Activated CD4-positive, alpha-beta T cell treated with anti-CD3 and anti-CD28 coated beads, Interleukin-2, Interleukin-6, amounts not matched to agents 100 ng/mL and 50 ng/mL, durations not matched to agents 16 hours and 8 hours (primary cell): Measurements from ENCODE around the gene P4HA1.
"Not testable (repeated sequence)": the region's sequence is repeated elsewhere in the genome, so short reads cannot be mapped to it uniquely, and the experiment has no call there.

ENCODE experiments used
- DNase-seq: peaks from one replicate; pipeline ENCODE4 v3.0.0-alpha.2; 2020

Gene P4HA1

GRCh38 chr10:73042130-73042529 lies 54.5 kb downstream of the P4HA1 start:
- no peak for DNase-seq

- no peak for DNase-seq
These were observed 57.0 kb downstream of the P4HA1 start for GRCh38 chr10:73039635-73040034.

- not testable (repeated sequence) for DNase-seq
These were observed 60.4 kb downstream of the P4HA1 start for GRCh38 chr10:73036285-73036684.

GRCh38 chr10:73032536-73032935 lies 64.1 kb downstream of the P4HA1 start:
- DNase-seq = no peak

- not testable (repeated sequence) for DNase-seq
These were observed 70.0 kb downstream of the P4HA1 start for GRCh38 chr10:73026623-73027022.

DNA sequence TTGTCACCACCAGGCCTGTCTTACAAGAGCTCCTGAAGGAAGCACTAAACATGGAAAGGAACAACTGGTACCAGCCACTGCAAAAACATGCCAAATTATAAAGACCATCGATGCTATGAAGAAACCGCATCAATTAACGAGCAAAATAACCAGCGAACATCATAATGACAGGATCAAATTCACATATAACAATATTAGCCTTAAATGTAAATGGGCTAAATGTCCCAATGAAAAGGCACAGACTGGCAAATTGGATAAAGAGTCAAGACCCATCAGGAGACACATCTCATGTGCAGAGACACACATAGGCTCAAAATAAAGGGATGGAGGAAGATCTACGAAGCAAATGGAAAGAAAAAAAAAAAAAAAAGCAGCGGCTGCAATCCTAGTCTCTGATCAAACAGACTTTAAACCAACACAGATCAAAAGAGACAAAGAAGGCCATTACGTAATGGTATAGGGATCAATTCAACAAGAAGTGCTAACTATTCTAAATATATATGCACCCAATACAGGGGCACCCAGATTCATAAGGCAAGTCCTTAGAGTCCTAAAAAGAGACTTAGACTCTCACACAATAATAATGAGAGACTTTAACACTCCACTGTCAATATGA lies 73.1 kb downstream of the P4HA1 start:
- DNase-seq = not testable (repeated sequence)

GRCh38 chr10:73022961-73023360 lies 73.7 kb downstream of the P4HA1 start:
- DNase-seq = peak; percentile 61

- DNase-seq = not testable (repeated sequence)
These were observed 75.0 kb downstream of the P4HA1 start for GRCh38 chr10:73021538-73022164.

DNA sequence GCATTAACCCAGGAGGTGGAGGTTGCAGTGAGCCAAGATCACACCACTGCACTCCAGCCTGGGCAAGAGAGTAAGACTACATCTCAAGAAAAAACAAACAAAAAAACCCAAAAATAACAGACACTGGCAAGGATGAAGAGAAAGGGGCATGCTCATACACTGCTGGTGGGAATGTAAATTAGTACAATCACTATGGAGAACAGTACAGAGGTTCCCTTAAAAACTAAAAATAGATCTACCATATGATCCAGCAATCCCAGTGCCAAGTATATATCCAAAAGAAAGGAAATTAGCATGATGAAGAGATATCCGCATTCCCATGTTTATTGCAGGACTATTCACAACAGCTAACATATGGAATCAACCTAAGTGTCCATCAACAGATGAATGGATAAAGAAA lies 75.6 kb downstream of the P4HA1 start:
- no peak for DNase-seq

DNA sequence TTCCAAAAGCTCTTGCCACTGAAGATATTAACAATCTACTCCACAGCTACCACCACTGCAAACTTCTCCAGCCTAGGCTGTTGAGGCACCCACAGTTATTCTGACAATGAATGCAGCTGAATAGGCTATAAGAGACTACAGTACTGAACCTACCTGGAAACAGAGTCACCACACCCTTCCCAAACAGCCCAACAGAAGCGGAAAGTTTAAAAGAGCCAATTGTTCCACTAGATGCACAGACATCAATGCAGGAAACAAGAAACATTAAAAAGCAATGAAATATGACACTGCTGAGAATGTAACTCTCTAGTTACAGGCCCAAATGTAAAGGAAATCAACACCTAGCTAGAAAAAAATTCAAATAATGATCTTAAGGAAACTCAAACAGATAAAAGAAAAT lies 77.6 kb downstream of the P4HA1 start:
- DNase-seq = no peak

- DNase-seq = no peak
These were observed 78.0 kb downstream of the P4HA1 start for GRCh38 chr10:73018632-73019031.

- no peak for DNase-seq
These were observed 78.6 kb downstream of the P4HA1 start for GRCh38 chr10:73017955-73018480.

DNA sequence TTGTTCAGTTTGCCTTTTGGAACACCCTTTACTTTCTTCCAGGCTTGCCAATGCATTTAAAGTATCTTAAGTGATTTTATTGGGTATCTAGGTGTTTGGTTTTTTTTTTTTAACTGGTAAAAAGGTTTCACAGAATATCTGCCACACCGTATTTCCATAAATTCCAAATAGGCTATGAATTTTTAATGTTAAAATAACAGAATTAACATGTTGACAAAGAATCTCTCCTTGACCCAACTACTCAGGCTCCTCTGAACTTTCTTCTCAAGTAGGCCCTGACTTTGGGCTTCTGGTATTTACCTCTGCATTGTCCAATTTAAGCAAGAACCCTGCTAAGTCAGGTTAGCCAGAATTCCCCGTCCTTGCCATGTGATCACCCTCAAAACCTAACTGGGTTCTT lies 80.9 kb downstream of the P4HA1 start:
- no peak for DNase-seq

- no peak for DNase-seq
These were observed 92.8 kb downstream of the P4HA1 start for GRCh38 chr10:73003822-73004221.

DNA sequence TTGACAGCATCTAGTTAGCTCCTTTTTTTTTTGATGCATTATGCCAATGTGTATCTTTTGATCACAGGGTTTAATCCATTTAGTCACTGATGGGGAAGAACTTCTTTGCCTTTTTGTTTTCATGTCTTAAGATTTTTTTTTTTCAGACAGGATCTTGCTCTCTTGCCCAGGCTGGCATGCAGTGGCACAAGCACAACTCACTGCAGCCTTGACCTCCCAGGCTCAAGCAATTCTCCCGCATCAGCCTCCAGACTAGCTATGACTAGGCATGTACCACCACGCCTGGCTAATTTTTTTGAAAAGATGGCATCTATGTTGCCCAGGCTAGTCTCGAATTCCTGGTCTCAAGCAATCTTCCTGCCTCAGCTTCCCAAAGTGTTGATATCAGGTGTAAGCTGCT lies 95.7 kb downstream of the P4HA1 start:
- no peak for DNase-seq

DNA sequence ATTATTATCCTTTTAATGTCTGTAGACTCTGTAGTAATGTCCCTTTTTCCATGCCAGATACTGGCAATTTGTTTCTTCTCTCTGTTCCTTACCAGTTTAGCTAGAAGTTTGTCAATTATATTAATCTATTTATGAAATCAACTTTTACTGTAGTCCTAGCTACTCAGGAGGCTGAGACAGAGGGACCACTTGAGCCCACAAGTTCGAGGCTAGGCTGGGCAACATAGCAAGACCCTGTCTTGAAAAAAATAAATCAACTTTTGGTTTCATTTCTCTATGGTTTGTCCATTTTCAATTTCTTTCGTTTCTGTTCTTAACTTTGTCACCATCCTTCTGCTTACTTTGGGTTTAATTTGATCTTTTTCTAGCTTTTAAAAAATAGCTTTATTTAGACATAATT lies 99.6 kb downstream of the P4HA1 start:
- DNase-seq = no peak

GRCh38 chr10:72995459-72995858 lies 101.2 kb downstream of the P4HA1 start:
- DNase-seq = not testable (repeated sequence)

GRCh38 chr10:72989771-72990170 lies 106.9 kb downstream of the P4HA1 start:
- not testable (repeated sequence) for DNase-seq

GRCh38 chr10:72984618-72985017 lies 112.0 kb downstream of the P4HA1 start:
- not testable (repeated sequence) for DNase-seq

DNA sequence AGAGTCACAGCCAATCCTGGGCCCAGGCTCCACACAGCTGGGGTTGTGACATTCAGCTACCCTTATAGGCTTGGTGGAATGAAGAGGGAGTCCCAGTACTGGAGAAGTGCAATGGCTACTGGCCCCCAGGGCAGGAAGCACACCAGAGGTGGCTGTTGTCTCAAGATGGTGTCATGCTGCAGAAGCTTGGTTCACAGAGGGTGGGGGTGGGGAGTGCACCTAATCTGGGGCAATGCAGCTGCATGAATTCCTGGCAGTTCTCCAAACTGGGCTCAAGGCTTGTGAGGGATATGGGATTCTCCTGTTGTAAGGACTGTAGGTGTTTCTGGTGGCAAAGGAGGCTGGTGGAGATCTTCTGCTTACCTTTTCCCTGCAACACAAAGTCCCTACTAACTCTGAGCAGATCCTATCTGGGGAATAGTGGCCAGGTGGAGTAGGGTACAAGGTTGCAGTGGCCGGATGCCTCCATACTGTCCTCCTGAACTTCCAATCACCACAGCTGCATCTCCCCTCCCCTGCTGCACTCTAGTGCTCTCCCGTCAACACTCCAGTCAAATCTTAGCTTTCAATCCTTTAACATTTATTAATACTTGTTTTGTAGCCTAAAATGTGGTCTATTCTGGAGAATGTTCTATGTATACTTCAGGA lies 114.7 kb downstream of the P4HA1 start:
- no peak for DNase-seq

DNA sequence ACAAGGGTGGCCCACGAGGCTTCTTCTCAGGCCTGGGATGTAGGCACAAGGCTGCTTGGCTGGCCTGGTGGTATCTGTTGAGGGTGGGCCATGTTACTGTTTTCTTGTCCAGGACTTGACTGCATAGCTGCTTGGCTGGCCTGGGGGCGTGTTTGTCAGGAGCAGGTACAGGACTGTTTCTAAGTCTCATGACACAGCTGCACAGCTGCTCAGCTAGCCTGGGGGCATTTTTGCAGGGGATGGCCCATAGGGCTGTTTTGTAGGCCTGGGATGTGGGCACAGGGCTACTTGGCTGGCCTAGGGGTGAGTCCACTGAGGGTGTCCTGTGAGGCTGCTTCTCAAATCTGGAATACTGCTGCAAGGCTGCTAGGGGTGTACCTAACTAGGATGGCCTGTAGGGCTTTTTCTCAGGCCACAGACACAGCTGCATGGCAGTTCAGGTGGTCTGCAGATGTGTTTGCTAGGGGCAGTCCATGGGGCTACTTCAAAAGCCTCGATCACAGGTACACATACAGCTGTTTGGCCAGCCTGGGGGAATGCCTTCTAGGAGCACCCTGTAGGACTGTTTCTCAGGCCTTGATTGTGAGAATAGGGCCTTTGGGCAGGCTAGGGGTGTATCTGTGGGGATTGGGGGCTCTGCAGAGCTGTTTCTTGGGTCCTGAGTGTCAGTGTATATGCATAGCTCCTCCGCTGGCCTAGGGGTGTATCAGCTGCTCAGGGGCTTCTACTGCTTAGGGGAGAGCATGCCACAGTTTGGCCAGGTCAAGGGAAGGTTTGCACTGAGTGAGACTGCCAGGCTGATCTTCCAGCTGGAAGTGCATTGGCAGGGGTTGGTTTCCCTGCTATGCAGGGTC lies 115.4 kb downstream of the P4HA1 start:
- DNase-seq = no peak

DNA sequence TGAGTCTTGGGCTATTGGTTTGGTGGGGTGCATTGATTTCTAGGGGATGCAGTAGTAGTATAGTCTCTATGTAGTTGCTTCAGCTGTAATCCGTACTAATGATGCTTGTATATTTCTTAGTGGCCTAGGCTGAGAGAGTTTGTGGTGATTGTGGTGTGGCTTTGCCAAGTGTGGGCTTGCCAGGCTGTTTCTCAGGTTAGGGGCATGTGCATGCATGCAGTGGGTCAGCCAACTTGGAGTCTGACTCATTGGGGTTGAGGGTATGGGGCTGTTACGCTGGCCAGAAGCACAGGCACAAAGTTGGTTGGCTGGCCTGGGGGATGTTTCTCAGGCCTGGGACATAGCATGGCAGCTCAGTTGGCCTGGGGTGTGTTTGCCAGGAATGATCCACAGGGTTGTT lies 116.3 kb downstream of the P4HA1 start:
- DNase-seq = no peak

DNA sequence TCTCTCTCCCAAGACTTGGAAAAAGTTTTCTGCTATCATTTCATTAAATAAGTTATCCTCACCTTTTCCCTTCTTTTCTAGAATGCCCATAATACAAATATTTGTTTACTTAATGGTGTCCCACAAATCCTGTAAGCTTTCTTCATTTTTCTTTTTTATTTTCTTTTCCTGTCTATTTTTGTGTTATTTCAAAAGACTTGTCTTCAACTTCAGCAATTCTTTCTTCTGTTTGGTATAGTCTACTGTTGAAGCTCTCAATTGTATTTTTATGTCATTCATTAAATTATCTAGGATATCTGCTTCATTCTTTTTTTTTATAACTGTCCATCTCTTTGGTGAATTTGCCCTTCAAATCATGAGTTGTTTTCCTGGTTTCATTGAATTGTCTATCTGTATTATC lies 117.0 kb downstream of the P4HA1 start:
- no peak for DNase-seq
